MM.1S (cell line): Measurements from ENCODE around the gene MYH8.

Experiments used
- DNase-seq: peaks from one replicate; pipeline ENCODE4 v3.0.0-alpha.2; 2015
- H2AFZ ChIP-seq: fragments of 300-600 bp; sonication (generic); 2 replicates; pipeline ENCODE4 v1.6.0; 2016; ENCODE audit warnings: antibody characterized with exemption, low read length
- H3F3A ChIP-seq: fragments of 300-600 bp; sonication (generic); 2 replicates; pipeline ENCODE4 v1.6.1; 2016; ENCODE audit warnings: mild to moderate bottlenecking, antibody characterized with exemption, low read length, moderate library complexity, mixed read lengths; ENCODE audit not compliant: insufficient read depth
- H3K27ac ChIP-seq: fragments of 300-600 bp; sonication (generic); 2 replicates; pipeline ENCODE4 v1.5.1; 2016; ENCODE audit warnings: mild to moderate bottlenecking, low read length
- H3K27me3 ChIP-seq: fragments of 300-600 bp; sonication (generic); replicated peaks from 2 replicates; pipeline ENCODE4 v1.6.0; 2016; ENCODE audit warnings: low read length; ENCODE audit not compliant: insufficient read depth
- H3K36me3 ChIP-seq: fragments of 300-600 bp; sonication (generic); replicated peaks from 2 replicates; pipeline ENCODE4 v1.6.1; 2016; ENCODE audit warnings: mild to moderate bottlenecking, low read length, mixed read lengths; ENCODE audit not compliant: insufficient read depth
- H3K4me1 ChIP-seq: fragments of 300-600 bp; sonication (generic); 2 replicates; pipeline ENCODE4 v1.6.1; 2016; ENCODE audit warnings: low read length, mixed read lengths
- H3K4me2 ChIP-seq: fragments of 300-600 bp; sonication (generic); 2 replicates; pipeline ENCODE4 v1.6.0; 2016; ENCODE audit warnings: low read depth, low read length
- H3K4me3 ChIP-seq: fragments of 300-600 bp; sonication (generic); 2 replicates; pipeline ENCODE4 v1.5.1; 2016; ENCODE audit warnings: low read length, mixed read lengths
- H3K79me2 ChIP-seq: fragments of 300-600 bp; sonication (generic); 2 replicates; pipeline ENCODE4 v1.6.1; 2016; ENCODE audit warnings: mixed run types, low read length, mixed read lengths
- H3K9ac ChIP-seq: fragments of 300-600 bp; sonication (generic); 2 replicates; pipeline ENCODE4 v1.6.1; 2016; ENCODE audit warnings: low read length, mixed read lengths
- H3K9me2 ChIP-seq: fragments of 300-600 bp; sonication (generic); replicated peaks from 2 replicates; pipeline ENCODE4 v1.6.1; 2016; ENCODE audit warnings: mild to moderate bottlenecking, low read length, mixed read lengths; ENCODE audit not compliant: insufficient read depth
- H3K9me3 ChIP-seq: fragments of 300-600 bp; sonication (generic); replicated peaks from 2 replicates; pipeline ENCODE4 v1.6.1; 2016; ENCODE audit warnings: mild to moderate bottlenecking, low read length, mixed read lengths; ENCODE audit not compliant: insufficient read depth
- H4K20me1 ChIP-seq: fragments of 300-600 bp; sonication (generic); 2 replicates; pipeline ENCODE4 v1.6.1; 2016; ENCODE audit warnings: mild to moderate bottlenecking, low read length, moderate library complexity, mixed read lengths; ENCODE audit not compliant: insufficient read depth
- EZH2 ChIP-seq: fragments of 300-600 bp; sonication (generic); optimal IDR thresholded peaks from 2 replicates; pipeline ENCODE3; 2017; ENCODE audit warnings: low read depth, mild to moderate bottlenecking, antibody characterized with exemption, low read length, mixed read lengths
- EZH2phosphoT487 ChIP-seq: fragments of 300-600 bp; sonication (generic); IDR thresholded peaks from 2 replicates; pipeline ENCODE4 v1.6.1; 2018; ENCODE audit warnings: antibody characterized with exemption, low read length
- TF ChIP-seq, protein P1 (sequence below): fragments of 300-600 bp; sonication (generic); IDR thresholded peaks from 2 replicates; pipeline ENCODE4 v1.5.1; 2016; ENCODE audit warnings: antibody characterized with exemption, low read length, mixed read lengths

The MYH8 gene

DNA sequence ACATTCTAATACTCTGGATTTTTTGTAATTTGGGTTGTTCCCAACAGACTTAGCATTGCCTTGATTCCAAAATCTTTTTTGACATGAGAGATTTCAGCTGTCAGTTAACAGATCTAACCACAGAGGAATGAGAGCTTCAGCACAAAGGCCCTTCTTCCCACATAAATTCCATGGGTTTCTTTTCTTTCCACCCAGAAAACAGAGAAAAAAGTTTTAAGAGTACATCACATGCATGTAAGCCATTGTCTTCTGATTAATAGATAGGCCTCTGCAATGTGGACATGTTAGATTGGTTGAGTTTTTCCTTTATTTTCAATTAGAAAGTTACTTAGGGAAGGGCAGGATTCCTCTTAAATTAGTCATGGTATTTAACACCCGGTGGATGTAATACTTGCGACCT lies 939 bp downstream of the MYH8 start:
- no peak overlapping the region for H3K4me3 ChIP-seq
- H3K9me3 ChIP-seq: no peaks in the 10 kb centered on the region
- H3F3A ChIP-seq: no peaks in the 10 kb centered on the region
- TF ChIP-seq, protein P1, sequence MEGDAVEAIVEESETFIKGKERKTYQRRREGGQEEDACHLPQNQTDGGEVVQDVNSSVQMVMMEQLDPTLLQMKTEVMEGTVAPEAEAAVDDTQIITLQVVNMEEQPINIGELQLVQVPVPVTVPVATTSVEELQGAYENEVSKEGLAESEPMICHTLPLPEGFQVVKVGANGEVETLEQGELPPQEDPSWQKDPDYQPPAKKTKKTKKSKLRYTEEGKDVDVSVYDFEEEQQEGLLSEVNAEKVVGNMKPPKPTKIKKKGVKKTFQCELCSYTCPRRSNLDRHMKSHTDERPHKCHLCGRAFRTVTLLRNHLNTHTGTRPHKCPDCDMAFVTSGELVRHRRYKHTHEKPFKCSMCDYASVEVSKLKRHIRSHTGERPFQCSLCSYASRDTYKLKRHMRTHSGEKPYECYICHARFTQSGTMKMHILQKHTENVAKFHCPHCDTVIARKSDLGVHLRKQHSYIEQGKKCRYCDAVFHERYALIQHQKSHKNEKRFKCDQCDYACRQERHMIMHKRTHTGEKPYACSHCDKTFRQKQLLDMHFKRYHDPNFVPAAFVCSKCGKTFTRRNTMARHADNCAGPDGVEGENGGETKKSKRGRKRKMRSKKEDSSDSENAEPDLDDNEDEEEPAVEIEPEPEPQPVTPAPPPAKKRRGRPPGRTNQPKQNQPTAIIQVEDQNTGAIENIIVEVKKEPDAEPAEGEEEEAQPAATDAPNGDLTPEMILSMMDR: no peak
- no peak for TF ChIP-seq EZH2
- TF ChIP-seq EZH2phosphoT487: no peak
- no peak overlapping the region for H3K27ac ChIP-seq
- no peak overlapping the region for H3K9ac ChIP-seq
- no peaks in the 10 kb centered on the region for H3K79me2 ChIP-seq
- no peaks in the 10 kb centered on the region for H3K36me3 ChIP-seq
- no peaks in the 10 kb centered on the region for H3K27me3 ChIP-seq
- H3K4me1 ChIP-seq: no peaks in the 10 kb centered on the region
- H3K4me2 ChIP-seq: no peak overlapping the region
- no peak overlapping the region for H2AFZ ChIP-seq
- no peaks in the 10 kb centered on the region for H4K20me1 ChIP-seq
- no peaks in the 10 kb centered on the region for H3K9me2 ChIP-seq
- no peak for DNase-seq

DNA sequence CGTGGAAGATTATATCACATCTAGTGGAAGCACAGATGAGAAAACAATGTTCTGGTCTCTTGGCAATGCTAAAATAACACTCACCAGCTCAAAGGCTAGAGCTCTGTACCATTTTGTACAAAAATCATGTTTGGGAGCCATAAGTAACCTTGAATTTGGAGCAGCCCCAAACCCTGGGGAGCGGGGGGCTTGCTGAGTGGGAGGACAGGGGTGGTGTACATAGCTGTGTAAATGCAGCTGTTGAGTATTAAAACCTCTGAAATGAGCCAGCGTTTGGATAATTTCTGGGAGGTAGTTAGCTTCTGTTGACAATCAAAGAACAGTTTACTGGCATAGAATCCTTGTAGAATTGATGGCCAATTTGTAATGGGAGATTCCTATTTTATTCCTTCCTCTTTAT lies 4.3 kb downstream of the MYH8 start:
- TF ChIP-seq, protein P1: no peak
- no peak for TF ChIP-seq EZH2phosphoT487
- TF ChIP-seq EZH2: no peak
- no peak for DNase-seq
- H3K4me2 ChIP-seq: no peak overlapping the region
- H3K27ac ChIP-seq: no peak overlapping the region
- no peaks in the 10 kb centered on the region for H3K4me1 ChIP-seq
- H3K9me3 ChIP-seq: no peaks in the 10 kb centered on the region
- no peak overlapping the region for H3K9ac ChIP-seq
- no peaks in the 10 kb centered on the region for H3K36me3 ChIP-seq
- no peaks in the 10 kb centered on the region for H3F3A ChIP-seq
- H4K20me1 ChIP-seq: no peaks in the 10 kb centered on the region
- no peak overlapping the region for H3K4me3 ChIP-seq
- no peaks in the 10 kb centered on the region for H3K79me2 ChIP-seq
- no peak overlapping the region for H2AFZ ChIP-seq
- no peaks in the 10 kb centered on the region for H3K27me3 ChIP-seq
- H3K9me2 ChIP-seq: no peaks in the 10 kb centered on the region

DNA sequence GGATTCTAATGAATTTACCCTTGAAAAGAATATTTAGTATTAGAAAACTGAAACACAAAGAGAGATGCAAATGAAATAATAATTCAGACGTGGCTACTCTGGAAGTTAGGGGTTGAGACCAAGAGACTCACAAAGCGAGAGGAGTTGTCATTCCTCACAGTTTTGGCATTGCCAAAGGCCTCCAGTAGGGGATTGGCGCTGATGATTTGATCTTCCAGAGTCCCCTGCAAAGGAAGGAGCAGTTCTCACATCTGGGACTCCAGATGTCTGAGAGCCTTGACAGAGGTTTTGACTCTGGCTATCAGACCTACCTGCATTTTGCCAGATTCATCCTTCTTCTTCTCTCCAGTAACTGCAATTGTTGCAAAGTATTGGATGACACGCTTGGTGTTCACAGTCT lies 6.6 kb downstream of the MYH8 start:
- H3K4me2 ChIP-seq: no peak overlapping the region
- no peaks in the 10 kb centered on the region for H3K4me1 ChIP-seq
- no peak overlapping the region for H2AFZ ChIP-seq
- no peaks in the 10 kb centered on the region for H3K79me2 ChIP-seq
- no peak overlapping the region for H3K9ac ChIP-seq
- H3K27ac ChIP-seq: no peak overlapping the region
- no peaks in the 10 kb centered on the region for H3K9me2 ChIP-seq
- H4K20me1 ChIP-seq: no peaks in the 10 kb centered on the region
- no peaks in the 10 kb centered on the region for H3K36me3 ChIP-seq
- DNase-seq: no peak
- no peaks in the 10 kb centered on the region for H3F3A ChIP-seq
- H3K4me3 ChIP-seq: no peak overlapping the region
- TF ChIP-seq EZH2phosphoT487 (no peak), EZH2 (no peak)
- TF ChIP-seq, protein P1: no peak
- H3K27me3 ChIP-seq: no peaks in the 10 kb centered on the region
- no peaks in the 10 kb centered on the region for H3K9me3 ChIP-seq
